Endothelial cell (in vitro differentiated cells): ENCODE measurements around the gene CDK14. TPM values are rescaled to one million over a fixed set of nuclear protein-coding genes. Genes with fewer than 3 reads are reported as not detected.

Experiments
- DNase-seq: peaks from one replicate; pipeline ENCODE4 v3.0.0; 2021; ENCODE audit warnings: low spot score
- H3K27ac Mint-ChIP-seq: one replicate; pipeline ENCODE4 v1.8.0; 2021; ENCODE audit warnings: mixed read lengths, inconsistent platforms; ENCODE audit not compliant: unreplicated experiment
- H3K27me3 Mint-ChIP-seq: one replicate; pipeline ENCODE4 v1.8.0; 2021; ENCODE audit warnings: mild to moderate bottlenecking, moderate library complexity, mixed read lengths, inconsistent platforms; ENCODE audit not compliant: unreplicated experiment
- H3K36me3 Mint-ChIP-seq: one replicate; pipeline ENCODE4 v1.8.0; 2021; ENCODE audit warnings: mild to moderate bottlenecking, low read depth, mixed read lengths, inconsistent platforms; ENCODE audit not compliant: unreplicated experiment
- H3K4me1 Mint-ChIP-seq: one replicate; pipeline ENCODE4 v1.8.0; 2021; ENCODE audit warnings: mild to moderate bottlenecking, mixed read lengths, inconsistent platforms; ENCODE audit not compliant: unreplicated experiment
- H3K4me3 Mint-ChIP-seq: one replicate; pipeline ENCODE4 v1.8.0; 2021; ENCODE audit warnings: mild to moderate bottlenecking, mixed read lengths, inconsistent platforms; ENCODE audit not compliant: unreplicated experiment
- H3K9me3 Mint-ChIP-seq: one replicate; pipeline ENCODE4 v1.8.0; 2021; ENCODE audit warnings: mixed read lengths, inconsistent platforms; ENCODE audit not compliant: unreplicated experiment
- total RNA-seq: library from RNA; stranded (reverse); fragmentation: NEBNext Ultra II Directional; extraction: Animal tissue kit (Norgen Biotek cat#: 25700); gene quantifications from one replicate; pipeline ENCODE4 v1.2.1, GENCODE V29; 2021; ENCODE audit not compliant: unreplicated experiment
- TF ChIP-seq, protein P1 (sequence below): fragments of 200-600 bp; sonication (generic); IDR thresholded peaks from one replicate; pipeline ENCODE4 v1.5.0; 2021; ENCODE audit warnings: antibody characterized with exemption; ENCODE audit not compliant: unreplicated experiment

The CDK14 gene
- total RNA-seq, 1 donor from 2014 or later = 30.2 TPM

GRCh38 chr7:90889210-90889609, 293.1 kb downstream of the CDK14 start:
- H3K4me3 Mint-ChIP-seq = no peak overlapping the region
- TF ChIP-seq, protein P1, sequence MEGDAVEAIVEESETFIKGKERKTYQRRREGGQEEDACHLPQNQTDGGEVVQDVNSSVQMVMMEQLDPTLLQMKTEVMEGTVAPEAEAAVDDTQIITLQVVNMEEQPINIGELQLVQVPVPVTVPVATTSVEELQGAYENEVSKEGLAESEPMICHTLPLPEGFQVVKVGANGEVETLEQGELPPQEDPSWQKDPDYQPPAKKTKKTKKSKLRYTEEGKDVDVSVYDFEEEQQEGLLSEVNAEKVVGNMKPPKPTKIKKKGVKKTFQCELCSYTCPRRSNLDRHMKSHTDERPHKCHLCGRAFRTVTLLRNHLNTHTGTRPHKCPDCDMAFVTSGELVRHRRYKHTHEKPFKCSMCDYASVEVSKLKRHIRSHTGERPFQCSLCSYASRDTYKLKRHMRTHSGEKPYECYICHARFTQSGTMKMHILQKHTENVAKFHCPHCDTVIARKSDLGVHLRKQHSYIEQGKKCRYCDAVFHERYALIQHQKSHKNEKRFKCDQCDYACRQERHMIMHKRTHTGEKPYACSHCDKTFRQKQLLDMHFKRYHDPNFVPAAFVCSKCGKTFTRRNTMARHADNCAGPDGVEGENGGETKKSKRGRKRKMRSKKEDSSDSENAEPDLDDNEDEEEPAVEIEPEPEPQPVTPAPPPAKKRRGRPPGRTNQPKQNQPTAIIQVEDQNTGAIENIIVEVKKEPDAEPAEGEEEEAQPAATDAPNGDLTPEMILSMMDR = no peak
- no peaks in the 10 kb centered on the region for H3K4me1 Mint-ChIP-seq
- H3K36me3 Mint-ChIP-seq = no peaks in the 10 kb centered on the region
- no peak for DNase-seq
- H3K27me3 Mint-ChIP-seq = no peaks in the 10 kb centered on the region
- no peak overlapping the region for H3K27ac Mint-ChIP-seq
- no peaks in the 10 kb centered on the region for H3K9me3 Mint-ChIP-seq

DNA sequence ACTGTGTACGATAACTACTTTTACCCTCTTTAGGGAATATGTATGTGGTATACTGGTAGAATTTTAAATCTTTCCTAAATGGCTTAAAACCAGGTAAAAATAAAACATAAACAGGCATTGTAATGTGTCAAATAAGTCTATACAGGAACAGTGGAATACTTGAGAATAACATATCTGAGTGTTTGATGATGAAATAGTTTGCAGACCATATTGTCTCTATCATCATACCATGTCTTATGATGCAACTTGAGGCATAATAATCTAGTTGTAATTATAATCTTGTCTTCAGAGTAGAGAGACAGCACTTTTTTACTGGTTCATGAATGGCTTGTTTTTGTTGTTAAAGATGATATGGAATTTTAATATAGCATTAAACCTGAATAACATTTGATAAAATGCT, 293.5 kb downstream of the CDK14 start:
- Mint-ChIP-seq H3K36me3 (no peaks in the 10 kb centered on the region), H3K27ac (no peak overlapping the region), H3K27me3 (no peaks in the 10 kb centered on the region), H3K4me1 (no peaks in the 10 kb centered on the region), H3K4me3 (no peak overlapping the region), H3K9me3 (no peaks in the 10 kb centered on the region)
- DNase-seq = no peak
- TF ChIP-seq, protein P1 = no peak

- H3K36me3 Mint-ChIP-seq = no peaks in the 10 kb centered on the region
- no peak overlapping the region for H3K4me3 Mint-ChIP-seq
- no peaks in the 10 kb centered on the region for H3K4me1 Mint-ChIP-seq
- no peaks in the 10 kb centered on the region for H3K27me3 Mint-ChIP-seq
- no peak for DNase-seq
- no peaks in the 10 kb centered on the region for H3K9me3 Mint-ChIP-seq
- no peak overlapping the region for H3K27ac Mint-ChIP-seq
- TF ChIP-seq, protein P1 = no peak
Observed at GRCh38 chr7:90891529-90891928, 295.4 kb downstream of the CDK14 start.

GRCh38 chr7:90892213-90892612, 296.1 kb downstream of the CDK14 start:
- no peaks in the 10 kb centered on the region for H3K4me1 Mint-ChIP-seq
- TF ChIP-seq, protein P1 = no peak
- H3K9me3 Mint-ChIP-seq = no peaks in the 10 kb centered on the region
- H3K27ac Mint-ChIP-seq = no peak overlapping the region
- H3K27me3 Mint-ChIP-seq = no peaks in the 10 kb centered on the region
- DNase-seq = no peak
- H3K4me3 Mint-ChIP-seq = no peak overlapping the region
- H3K36me3 Mint-ChIP-seq = no peaks in the 10 kb centered on the region

DNA sequence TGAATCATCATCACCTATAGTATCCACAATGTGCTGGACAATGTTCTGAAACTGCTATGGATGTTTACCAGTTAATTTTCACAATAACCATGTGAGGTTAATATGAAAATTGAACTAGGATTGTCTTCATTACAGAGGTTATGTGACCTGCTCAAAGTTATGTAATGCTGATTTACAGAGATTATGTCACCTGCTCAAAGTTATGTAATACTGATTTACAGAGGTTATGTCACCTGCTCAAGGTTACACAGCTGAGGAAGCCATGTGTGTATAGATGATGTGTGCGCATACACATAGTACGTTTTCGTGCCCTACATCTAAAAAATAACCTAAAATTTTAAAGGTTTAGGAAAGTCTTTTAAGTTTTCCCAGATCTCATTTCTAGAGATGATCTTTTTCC, 298.0 kb downstream of the CDK14 start:
- no peak for DNase-seq
- Mint-ChIP-seq H3K27me3 (no peaks in the 10 kb centered on the region), H3K4me3 (no peak overlapping the region), H3K27ac (no peak overlapping the region), H3K36me3 (no peaks in the 10 kb centered on the region), H3K9me3 (no peaks in the 10 kb centered on the region), H3K4me1 (no peaks in the 10 kb centered on the region)
- TF ChIP-seq, protein P1 = no peak
